B cell (primary cell): Measurements from ENCODE around the gene ZNF808.

ENCODE experiments used
- EZH2 ChIP-seq: IDR thresholded peaks from 2 replicates; pipeline ENCODE4 v1.6.1; 2012; ENCODE audit warnings: borderline replicate concordance, low read depth, mild to moderate bottlenecking, moderate library complexity, low read length; ENCODE audit not compliant: insufficient read depth, poor library complexity, severe bottlenecking
- TF ChIP-seq, protein P1 (sequence below): fragments of 200-600 bp; IDR thresholded peaks from one replicate; pipeline ENCODE4 v1.8.0; 2022; ENCODE audit warnings: antibody characterized with exemption, mild to moderate bottlenecking

DNA sequence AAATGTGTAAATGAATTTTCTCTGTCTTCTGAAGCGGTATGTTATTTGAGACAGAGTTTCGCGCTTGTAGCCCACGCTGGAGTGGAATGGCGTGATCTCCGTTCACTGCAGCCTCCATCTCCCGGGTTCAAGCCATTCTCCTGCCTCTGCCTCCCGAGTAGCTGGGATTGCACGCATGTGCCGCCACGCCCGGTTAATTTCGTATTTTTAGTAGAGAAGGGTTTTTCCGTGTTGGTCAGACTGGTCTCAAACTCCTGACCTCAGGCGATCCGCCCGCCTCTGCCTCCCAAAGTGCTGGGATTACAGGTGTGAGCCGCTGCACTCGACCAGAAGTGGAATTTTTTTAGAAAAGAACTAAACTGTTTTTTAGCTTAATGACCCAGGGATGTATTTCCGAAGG lies 3.4 kb upstream of the ZNF808 start:
- TF ChIP-seq, protein P1, sequence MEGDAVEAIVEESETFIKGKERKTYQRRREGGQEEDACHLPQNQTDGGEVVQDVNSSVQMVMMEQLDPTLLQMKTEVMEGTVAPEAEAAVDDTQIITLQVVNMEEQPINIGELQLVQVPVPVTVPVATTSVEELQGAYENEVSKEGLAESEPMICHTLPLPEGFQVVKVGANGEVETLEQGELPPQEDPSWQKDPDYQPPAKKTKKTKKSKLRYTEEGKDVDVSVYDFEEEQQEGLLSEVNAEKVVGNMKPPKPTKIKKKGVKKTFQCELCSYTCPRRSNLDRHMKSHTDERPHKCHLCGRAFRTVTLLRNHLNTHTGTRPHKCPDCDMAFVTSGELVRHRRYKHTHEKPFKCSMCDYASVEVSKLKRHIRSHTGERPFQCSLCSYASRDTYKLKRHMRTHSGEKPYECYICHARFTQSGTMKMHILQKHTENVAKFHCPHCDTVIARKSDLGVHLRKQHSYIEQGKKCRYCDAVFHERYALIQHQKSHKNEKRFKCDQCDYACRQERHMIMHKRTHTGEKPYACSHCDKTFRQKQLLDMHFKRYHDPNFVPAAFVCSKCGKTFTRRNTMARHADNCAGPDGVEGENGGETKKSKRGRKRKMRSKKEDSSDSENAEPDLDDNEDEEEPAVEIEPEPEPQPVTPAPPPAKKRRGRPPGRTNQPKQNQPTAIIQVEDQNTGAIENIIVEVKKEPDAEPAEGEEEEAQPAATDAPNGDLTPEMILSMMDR = no peak
- no peak for TF ChIP-seq EZH2
